Hematopoietic multipotent progenitor cell treated with erythropoietin and hydrocortisone succinate and interleukin-3 and kit ligand, for 4 days (in vitro differentiated cells): ENCODE data around the gene IRF2BPL.

Source experiments
- DNase-seq: peaks from one replicate; pipeline ENCODE4 v3.0.0-alpha.2; 2015

Gene IRF2BPL

GRCh38 chr14:77028384-77029231, at the start of gene IRF2BPL:
Gene IRF2BPL (minus strand): TSS chr14:77028708. CDS start chr14:77027792, 916 bp downstream.
- DNase-seq, result peak; percentile 98

- no peak for DNase-seq
These were observed 48.5 kb upstream of the IRF2BPL start for GRCh38 chr14:77077040-77077439.

GRCh38 chr14:77076113-77076631, 47.7 kb upstream of the IRF2BPL start:
- no peak for DNase-seq

GRCh38 chr14:77074969-77075368, 46.5 kb upstream of the IRF2BPL start:
- DNase-seq, result no peak

- no peak for DNase-seq
These were observed 43.5 kb upstream of the IRF2BPL start for GRCh38 chr14:77071938-77072388.

DNA sequence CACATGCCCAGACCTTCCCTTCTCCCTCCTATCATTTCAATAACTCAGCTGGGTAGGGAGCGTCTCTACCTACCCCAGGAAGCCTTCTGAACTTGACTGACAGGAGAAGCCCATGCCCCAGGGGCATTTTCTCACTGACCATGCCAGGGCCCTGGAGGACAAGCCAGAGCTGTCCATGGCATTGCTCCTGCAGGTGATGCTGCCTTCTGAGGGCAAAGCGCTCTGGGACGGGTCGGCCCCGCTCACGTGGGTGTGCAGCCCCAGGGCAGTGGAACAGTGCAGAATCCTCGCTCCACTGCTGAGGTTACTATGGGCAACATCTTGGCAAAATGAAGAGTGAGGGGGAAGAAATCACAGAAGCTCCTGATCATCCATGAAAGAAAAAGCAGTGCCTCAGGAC, 41.0 kb upstream of the IRF2BPL start:
- no peak for DNase-seq

DNA sequence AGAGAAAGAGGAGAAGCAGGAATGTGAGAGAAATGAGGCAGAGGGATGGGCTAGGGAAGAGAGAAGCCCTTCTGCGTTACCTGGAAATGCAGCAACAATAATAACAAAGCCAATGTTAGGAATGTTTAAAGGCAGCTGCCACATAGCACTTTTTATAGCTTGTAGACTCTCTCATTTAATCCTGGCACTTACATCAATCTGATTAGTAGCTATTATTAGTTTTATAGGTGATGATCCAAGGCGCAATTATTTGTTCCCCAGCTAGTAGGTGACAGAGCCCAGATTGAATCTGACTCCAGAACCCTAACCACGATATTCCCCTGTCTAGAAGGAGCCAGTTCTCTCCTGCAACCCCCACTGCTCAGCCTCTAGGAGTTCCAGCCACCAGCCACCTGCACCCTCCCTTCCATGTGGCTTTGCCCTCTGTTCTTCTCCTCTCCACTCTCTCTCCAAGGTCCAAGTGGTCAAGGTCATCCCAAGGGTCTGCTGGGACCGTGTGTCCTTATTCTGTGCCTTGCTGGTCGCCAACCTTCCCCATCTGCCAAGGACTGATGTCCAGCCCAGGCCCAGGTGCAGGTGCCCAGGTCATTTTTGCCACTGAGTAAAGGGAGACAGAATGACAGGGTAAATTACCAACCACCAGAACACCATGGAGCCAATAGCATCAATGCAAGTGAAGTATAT, 40.2 kb upstream of the IRF2BPL start:
- DNase-seq, result no peak

DNA sequence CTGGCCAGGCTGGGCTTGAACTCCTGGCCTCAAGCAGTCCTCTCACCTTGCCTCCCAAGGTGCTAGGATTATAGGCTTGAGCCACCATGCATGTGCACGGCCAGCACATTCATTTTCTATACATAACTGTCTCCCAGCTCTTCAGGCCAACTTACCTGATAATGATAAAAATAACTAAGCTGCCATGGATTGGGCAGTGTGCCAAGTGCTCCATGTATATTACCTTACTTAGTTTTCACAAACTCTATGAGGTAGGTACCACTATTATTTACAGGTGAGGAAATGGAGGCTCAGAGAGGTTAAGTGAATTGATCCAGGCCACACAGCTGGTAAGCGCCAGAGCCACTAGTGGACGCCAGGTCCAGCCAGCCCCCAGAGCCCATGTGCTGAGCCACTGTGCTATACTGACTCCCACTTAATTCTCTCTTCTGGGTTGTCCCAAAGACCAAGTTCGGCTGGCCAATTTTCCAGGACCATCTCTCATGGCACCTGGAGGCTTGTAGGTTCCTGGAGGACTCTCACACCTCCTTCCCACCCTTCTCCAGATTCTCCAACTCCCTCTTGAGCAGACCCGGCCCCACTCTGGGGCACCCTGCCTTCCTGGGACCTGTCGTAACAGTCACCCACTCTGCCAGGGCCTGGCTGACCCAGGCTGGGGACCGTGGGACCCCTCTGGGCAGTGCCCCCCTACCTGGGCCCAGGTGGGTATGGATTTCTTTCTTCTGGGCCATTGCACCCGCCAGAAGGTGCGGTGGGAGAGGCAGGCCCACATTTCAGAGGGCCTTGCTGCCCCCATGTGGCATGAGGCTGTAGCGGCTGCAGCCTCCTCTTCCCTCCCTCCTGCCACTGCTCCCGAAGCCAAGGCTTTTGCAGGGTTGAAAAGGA, 39.4 kb upstream of the IRF2BPL start:
- DNase-seq, result peak; percentile 80

GRCh38 chr14:77066578-77067172, 38.2 kb upstream of the IRF2BPL start:
- no peak for DNase-seq

GRCh38 chr14:77065851-77066577, 37.5 kb upstream of the IRF2BPL start:
- DNase-seq, result no peak

DNA sequence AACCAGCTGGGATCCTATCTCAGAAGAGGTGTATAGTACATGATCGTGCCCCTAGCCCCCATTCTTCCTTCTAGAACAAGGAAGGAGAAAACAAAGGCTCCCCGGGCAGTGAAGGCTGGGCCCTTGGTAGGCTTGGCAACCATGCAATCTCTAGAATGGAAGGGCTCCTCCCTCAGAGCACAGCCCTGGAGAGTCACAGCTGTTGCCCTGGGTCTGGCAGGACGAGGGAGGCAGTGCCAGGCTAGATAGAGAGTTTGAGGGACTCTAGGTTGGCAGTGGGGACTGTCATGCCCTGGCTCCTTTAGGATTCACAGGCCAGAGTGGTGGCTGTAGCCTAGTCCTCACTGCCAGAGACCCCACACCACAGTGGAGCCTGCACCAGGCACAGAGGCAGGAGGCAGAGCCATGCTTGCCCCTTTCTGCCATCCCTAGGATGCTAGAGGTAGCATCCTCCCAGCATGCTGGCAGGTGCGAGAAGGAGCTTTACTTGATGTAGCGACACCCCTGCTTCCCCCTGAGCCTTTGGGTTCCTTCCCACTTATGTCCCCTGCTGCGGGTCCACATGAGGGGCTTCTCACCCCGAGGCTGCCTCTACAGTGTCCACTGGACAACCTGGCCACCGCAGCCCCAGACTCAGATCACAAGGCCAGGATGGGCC, 36.1 kb upstream of the IRF2BPL start:
- DNase-seq, result no peak

DNA sequence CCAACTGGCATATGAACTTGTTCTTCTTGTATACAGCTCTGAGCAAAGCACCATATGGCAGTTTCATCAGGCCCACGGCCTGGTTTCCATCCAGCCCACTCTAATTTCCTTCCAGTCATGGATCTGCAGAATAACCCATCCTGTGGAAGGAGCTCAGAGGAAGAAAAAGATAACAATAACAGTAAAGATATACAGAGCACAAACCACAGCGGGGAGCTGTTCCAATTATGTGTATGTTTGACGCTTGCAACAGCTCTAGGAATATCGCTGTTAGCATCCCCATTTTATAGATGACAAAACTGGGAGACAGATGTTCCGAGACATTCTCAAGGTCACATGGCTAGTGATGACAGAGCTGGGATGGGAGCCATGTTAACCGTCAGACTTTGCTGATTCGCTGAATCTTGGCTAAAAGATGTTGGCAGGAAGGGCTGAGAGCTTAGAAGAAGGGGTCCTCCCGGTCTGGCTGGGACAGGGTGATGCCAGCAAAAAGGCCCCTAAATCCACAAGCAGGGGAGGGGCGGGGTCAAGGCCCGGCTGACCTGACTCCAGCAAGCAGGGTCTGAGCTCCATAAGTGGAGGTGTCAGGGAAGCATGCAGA, 35.2 kb upstream of the IRF2BPL start:
- DNase-seq, result no peak

GRCh38 chr14:77062261-77062660, 33.8 kb upstream of the IRF2BPL start:
- DNase-seq, result no peak

GRCh38 chr14:77061630-77062257, 33.2 kb upstream of the IRF2BPL start:
- no peak for DNase-seq

DNA sequence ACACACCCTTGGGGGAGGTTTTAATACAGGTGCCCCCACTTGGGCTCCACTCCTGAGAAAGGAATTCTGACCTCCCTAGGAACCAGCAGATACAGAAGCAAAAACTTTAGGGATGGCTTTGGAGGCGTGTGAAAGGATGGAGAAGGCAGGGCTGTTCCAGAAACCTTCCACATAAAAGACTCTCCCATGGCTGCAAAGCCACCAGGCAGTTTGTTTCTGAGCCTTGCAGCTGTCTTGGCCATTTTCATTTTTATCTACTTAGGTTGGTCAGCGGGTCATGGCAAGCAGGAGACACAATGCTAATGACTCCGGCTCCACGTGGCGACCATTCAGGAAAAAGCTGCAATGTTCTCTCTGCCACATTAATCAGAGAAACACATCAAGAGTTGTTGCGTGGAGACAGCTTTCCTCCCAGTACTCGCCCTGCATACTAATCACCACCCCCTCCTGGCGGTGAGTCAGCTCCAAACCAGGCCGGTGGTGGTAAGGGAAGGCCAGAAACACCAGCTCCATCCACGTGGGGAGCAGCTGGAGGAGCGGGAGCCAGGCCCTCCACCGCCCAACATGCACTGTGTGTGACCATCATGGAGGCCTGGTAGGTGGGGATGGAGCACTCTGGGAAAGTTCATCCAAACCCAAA, 30.9 kb upstream of the IRF2BPL start:
- DNase-seq, result peak; percentile 76

GRCh38 chr14:77058785-77059184, 30.3 kb upstream of the IRF2BPL start:
- no peak for DNase-seq

DNA sequence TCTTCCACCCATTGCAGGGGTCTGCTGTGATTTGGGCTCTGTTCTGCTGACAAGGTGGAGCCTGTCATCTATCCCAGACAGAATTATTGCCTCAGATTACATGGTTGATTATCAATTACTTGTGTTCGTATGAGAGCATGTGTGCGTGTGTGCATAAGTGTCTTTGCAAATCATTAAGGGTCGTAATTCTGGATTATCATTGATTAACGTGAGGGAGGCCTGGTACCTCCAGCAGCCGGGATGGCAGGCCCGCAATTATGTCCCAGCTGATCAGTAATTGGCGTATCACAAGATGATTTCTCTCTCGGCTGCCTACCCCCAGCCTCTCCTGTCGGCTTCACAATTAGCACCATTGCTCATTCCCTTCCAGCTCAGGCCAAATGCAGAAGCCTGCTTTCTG, 29.6 kb upstream of the IRF2BPL start:
- DNase-seq, result no peak

DNA sequence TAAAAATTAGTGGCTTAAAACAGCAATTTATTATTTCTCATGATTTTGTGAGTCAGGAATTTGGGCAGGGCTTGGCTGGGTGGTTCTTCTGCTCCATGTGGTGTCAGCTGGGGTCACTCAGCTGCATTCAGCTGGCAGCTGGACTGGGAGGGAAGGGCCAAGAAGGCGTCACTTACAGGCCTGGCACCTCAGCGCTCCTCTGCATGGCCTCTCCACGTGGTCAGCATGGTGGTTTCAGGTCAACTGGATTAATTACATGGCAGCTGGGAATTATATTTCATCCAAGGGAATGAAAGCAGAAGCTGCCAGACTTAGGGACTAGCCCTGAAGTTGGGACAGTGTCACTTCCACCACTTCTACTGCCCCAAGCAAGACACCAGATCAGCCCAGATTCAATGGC, 27.5 kb upstream of the IRF2BPL start:
- no peak for DNase-seq

DNA sequence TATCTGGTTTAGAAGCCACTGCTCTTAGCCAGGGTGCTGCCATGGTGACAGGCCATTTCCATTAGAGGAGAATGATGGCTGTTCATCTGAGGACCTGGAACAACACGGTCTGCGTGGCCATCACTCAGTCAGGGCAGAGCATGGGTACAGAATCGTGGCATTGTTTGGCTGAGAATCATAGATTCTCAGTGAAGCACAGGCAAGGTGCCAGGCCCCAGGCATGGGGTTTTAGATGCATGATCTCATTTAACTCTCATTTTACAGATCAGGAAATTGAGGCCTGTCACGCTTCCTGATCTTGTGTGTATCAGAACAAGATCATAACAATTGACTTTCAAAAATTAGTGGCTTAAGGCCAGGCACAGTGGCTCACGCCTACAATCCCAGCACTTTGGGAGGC, 26.8 kb upstream of the IRF2BPL start:
- DNase-seq, result no peak
